Mesodermal cell (in vitro differentiated cells): ENCODE measurements around the gene RYR2.

Source experiments
- H3K27ac ChIP-seq: 2 replicates; pipeline ENCODE4 v1.7.0; 2013; ENCODE audit warnings: mild to moderate bottlenecking, low read depth, low read length, moderate library complexity; ENCODE audit not compliant: severe bottlenecking
- H3K36me3 ChIP-seq: 2 replicates; pipeline ENCODE4 v1.7.1; 2013; ENCODE audit warnings: mild to moderate bottlenecking, low read length, moderate library complexity; ENCODE audit not compliant: control insufficient read depth, insufficient read depth
- H3K4me1 ChIP-seq: one replicate; pipeline ENCODE4 v1.7.1; 2013; ENCODE audit warnings: mild to moderate bottlenecking, low read length; ENCODE audit not compliant: insufficient read depth, control insufficient read depth, poor library complexity, severe bottlenecking
- H3K4me3 ChIP-seq: 2 replicates; pipeline ENCODE4 v1.7.0; 2013; ENCODE audit warnings: low read length, control low read depth, mild to moderate bottlenecking; ENCODE audit not compliant: insufficient read depth, poor library complexity, severe bottlenecking; ENCODE audit errors: extremely low read depth
- H3K9me3 ChIP-seq: 2 replicates; pipeline ENCODE4 v1.7.1; 2013; ENCODE audit warnings: mild to moderate bottlenecking, low read length, moderate library complexity; ENCODE audit not compliant: control insufficient read depth
- WGBS, 2 experiments: methylation state at CpG; one replicate each; pipeline ENCODE4 v1.1.5; 2013; ENCODE audit warnings: missing lambda C conversion rate in 2 of 2; ENCODE audit not compliant: insufficient coverage in 2 of 2; 5-methylcytosine and 5-hydroxymethylcytosine counted together

Gene RYR2

GRCh38 chr1:237791592-237791991, 749.6 kb downstream of the RYR2 start:
- WGBS, 2 experiments, result no CpG with 5 or more reads among the region's 2 CpGs
- H3K4me3 ChIP-seq, result no peak overlapping the region
- no peak overlapping the region for H3K27ac ChIP-seq
- no peaks in the 10 kb centered on the region for H3K4me1 ChIP-seq
- H3K9me3 ChIP-seq, result no peaks in the 10 kb centered on the region
- no peaks in the 10 kb centered on the region for H3K36me3 ChIP-seq

- Histone ChIP-seq H3K36me3 (no peaks in the 10 kb centered on the region), H3K27ac (no peak overlapping the region), H3K4me3 (no peak overlapping the region), H3K9me3 (no peaks in the 10 kb centered on the region), H3K4me1 (no peaks in the 10 kb centered on the region)
- 95 to 100% methylated on average over 4 to 5 of the region's 7 CpGs for WGBS, 2 experiments
Measured at GRCh38 chr1:237792149-237792548, 750.2 kb downstream of the RYR2 start.

DNA sequence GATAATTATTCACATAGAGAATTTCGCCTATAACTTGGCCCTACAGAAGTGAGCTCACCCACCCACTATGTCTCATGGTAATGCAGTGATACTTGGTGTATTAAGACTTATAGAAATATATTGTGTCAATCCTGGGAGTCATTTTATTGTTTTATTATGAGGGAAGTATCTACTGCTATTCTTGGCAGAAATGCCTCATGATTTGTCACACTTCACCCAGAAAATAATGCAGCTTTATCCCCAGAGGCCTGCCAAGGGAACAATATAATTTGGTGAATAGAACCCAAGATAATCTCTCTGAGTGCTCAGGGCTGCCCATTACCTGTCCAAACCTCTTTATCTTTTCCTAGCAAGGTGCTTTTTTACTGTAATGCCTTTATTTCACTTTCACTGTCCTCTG, 750.7 kb downstream of the RYR2 start:
- H3K36me3 ChIP-seq, result no peaks in the 10 kb centered on the region
- WGBS, 2 experiments, result no CpG with 5 or more reads among the region's 1 CpG
- no peaks in the 10 kb centered on the region for H3K9me3 ChIP-seq
- H3K27ac ChIP-seq, result no peak overlapping the region
- no peak overlapping the region for H3K4me3 ChIP-seq
- no peaks in the 10 kb centered on the region for H3K4me1 ChIP-seq

DNA sequence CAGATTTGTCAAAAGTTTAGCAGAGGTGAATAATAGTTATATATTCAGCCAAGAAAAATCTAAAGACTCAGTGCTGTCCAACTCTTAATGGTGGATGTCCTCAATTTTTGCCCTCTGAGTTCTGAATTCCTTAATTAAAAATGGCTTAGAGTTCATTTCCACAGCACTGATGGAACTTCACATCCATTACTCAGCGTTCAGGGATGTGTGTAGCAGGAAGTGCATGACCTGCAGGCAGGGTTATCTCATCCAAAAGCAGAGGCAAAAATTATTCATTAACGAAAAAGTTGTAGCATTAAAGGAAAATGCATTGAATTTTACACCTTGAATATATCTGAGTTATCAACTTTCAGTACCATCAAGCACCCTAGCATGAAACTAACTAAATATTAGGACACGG, 752.1 kb downstream of the RYR2 start:
- WGBS, 2 experiments, result no CpG with 5 or more reads among the region's 3 CpGs
- no peak overlapping the region for H3K4me3 ChIP-seq
- H3K4me1 ChIP-seq, result no peaks in the 10 kb centered on the region
- no peak overlapping the region for H3K27ac ChIP-seq
- H3K36me3 ChIP-seq, result no peaks in the 10 kb centered on the region
- H3K9me3 ChIP-seq, result no peaks in the 10 kb centered on the region

DNA sequence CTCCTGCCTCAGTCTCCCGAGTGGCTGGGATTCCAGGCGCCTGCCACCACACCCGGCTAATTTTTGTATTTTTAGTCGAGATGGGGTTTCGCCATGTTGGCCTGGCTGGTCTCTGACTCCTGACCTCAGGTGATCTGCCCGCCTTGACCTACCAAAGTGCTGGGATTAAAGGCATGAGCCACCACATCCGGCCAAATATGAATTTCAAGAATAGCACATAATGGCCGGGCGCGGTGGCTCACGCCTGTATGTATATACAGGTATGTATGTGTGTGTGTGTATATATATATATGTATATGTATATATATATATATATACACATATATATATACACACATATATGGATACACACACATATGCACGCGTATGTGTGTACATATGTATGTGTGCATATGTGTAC, 753.6 kb downstream of the RYR2 start:
- no peaks in the 10 kb centered on the region for H3K9me3 ChIP-seq
- no peaks in the 10 kb centered on the region for H3K4me1 ChIP-seq
- no peak overlapping the region for H3K27ac ChIP-seq
- H3K36me3 ChIP-seq, result no peaks in the 10 kb centered on the region
- H3K4me3 ChIP-seq, result no peak overlapping the region
- WGBS, 2 experiments, result 94 to 95% methylated on average over 3 to 6 of the region's 13 CpGs

- Histone ChIP-seq H3K9me3 (no peaks in the 10 kb centered on the region), H3K36me3 (no peaks in the 10 kb centered on the region), H3K27ac (no peak overlapping the region), H3K4me1 (no peaks in the 10 kb centered on the region), H3K4me3 (no peak overlapping the region)
- WGBS, 2 experiments, result 83% methylated on average over 1 of the region's 5 CpGs; no CpG with 5 or more reads in 1 of the 2 experiments
Measured at GRCh38 chr1:237799762-237800474, 757.9 kb downstream of the RYR2 start.

GRCh38 chr1:237804516-237804915, 762.5 kb downstream of the RYR2 start:
- no peaks in the 10 kb centered on the region for H3K36me3 ChIP-seq
- no peaks in the 10 kb centered on the region for H3K9me3 ChIP-seq
- H3K4me3 ChIP-seq, result no peak overlapping the region
- no peaks in the 10 kb centered on the region for H3K4me1 ChIP-seq
- 80 to 86% methylated on average over 1 of the region's 3 CpGs for WGBS, 2 experiments
- H3K27ac ChIP-seq, result no peak overlapping the region

GRCh38 chr1:237809099-237809498, 767.1 kb downstream of the RYR2 start:
- no peak overlapping the region for H3K4me3 ChIP-seq
- H3K36me3 ChIP-seq, result no peaks in the 10 kb centered on the region
- 86% methylated on average over 1 of the region's 2 CpGs; no CpG with 5 or more reads in 1 of the 2 experiments for WGBS, 2 experiments
- no peaks in the 10 kb centered on the region for H3K4me1 ChIP-seq
- no peak overlapping the region for H3K27ac ChIP-seq
- no peaks in the 10 kb centered on the region for H3K9me3 ChIP-seq

- H3K27ac ChIP-seq, result no peak overlapping the region
- no peaks in the 10 kb centered on the region for H3K4me1 ChIP-seq
- H3K36me3 ChIP-seq, result no peaks in the 10 kb centered on the region
- no peak overlapping the region for H3K4me3 ChIP-seq
- no peaks in the 10 kb centered on the region for H3K9me3 ChIP-seq
- 96% methylated on average over 4 of the region's 5 CpGs; no CpG with 5 or more reads in 1 of the 2 experiments for WGBS, 2 experiments
Measured at GRCh38 chr1:237811633-237812032, 769.6 kb downstream of the RYR2 start.

DNA sequence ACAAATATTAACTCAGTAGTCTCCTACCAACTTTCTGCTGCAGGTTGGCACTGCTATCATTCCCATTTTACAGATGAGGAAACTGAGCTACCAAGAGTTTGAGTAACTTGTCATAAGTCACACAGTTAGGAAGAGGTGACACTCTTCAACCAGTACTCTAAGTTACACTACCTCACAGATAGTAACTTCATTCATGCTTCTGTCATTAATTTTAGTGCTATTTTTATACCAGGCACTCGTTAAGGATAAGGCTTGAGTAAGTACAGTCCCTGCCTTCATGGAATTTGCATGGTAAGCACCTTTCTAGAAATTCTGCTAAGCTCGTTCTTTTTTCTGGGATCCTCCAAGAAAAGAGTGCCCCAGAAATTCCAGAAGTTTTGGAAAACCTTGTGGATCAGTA, 770.1 kb downstream of the RYR2 start:
- no peaks in the 10 kb centered on the region for H3K36me3 ChIP-seq
- 83 to 92% methylated on average over 2 of the region's 2 CpGs for WGBS, 2 experiments
- H3K27ac ChIP-seq, result no peak overlapping the region
- no peak overlapping the region for H3K4me3 ChIP-seq
- no peaks in the 10 kb centered on the region for H3K4me1 ChIP-seq
- no peaks in the 10 kb centered on the region for H3K9me3 ChIP-seq

DNA sequence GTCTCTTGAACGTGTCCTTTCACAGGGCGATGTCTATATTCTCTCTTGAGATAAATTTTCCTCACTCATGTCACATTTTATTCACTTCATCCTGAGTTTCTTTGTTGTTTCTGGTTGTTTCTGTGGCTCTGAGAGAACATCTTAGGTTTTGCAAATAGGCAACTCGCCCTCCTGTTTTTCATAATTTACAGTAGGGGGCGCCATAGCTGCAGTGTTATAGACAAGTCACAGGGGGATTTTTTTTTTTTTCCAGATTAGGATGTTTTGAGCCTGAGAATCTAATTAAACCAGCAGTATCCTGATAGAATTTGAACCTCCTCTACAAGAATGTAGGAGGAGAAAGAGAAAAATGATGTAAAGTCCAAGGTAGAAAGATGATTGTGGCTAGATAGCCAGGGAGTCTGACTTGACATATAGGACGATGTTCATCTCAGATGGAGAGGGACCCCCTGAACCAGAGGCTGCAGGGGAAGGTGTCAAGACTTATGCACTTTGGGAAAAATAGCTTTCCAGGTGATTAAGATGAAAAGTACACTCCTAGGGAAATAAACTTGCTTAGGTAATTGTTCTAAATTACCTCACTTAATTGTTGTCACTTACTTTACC, 772.4 kb downstream of the RYR2 start:
- Histone ChIP-seq H3K9me3 (no peaks in the 10 kb centered on the region), H3K4me1 (no peaks in the 10 kb centered on the region), H3K36me3 (no peaks in the 10 kb centered on the region), H3K4me3 (no peak overlapping the region), H3K27ac (no peak overlapping the region)
- WGBS, 2 experiments, result 58 to 100% methylated on average over 1 to 2 of the region's 5 CpGs
